ENCODE results near the gene MRNIP. TPM values are rescaled to one million over a fixed set of nuclear protein-coding genes. Genes with fewer than 3 reads are reported as not detected.
A peak's percentile ranks its signal among the peaks of the same experiment; 100 is the strongest.

The MRNIP gene
- total RNA-seq, 3 donors from 2014 or later (not counting 1 experiment from before 2014, with no cell fraction given): 19.7 to 40.2 (median 25.4) TPM

GRCh38 chr5:179906294-179906794 lies 47.7 kb upstream of the MRNIP start:
- Mint-ChIP-seq H3K36me3 (no peaks in the 10 kb centered on the region), H3K4me3 (peak overlapping the region; percentile 86), H3K27me3 (ENCODE audit: low read depth in 2 of 2) (no peaks in the 10 kb centered on the region), H3K4me1 (peaks cover 10 to 27% of the 10 kb centered on the region in 2 donors), H3K9me3 (no peaks in the 10 kb centered on the region), H3K27ac (peak overlapping the region; percentile 68 to 74)
- Histone ChIP-seq H3K4me3 (ENCODE audit: low read length) (no peak overlapping the region), H3K36me3 (ENCODE audit: control insufficient read depth, insufficient read depth, low read length) (peaks cover 14% of the 10 kb centered on the region), H3K27ac (ENCODE audit: low read length) (no peak overlapping the region), H3K4me1 (ENCODE audit: control insufficient read depth, insufficient read depth, low read length) (peaks cover 23% of the 10 kb centered on the region), H3K9me3 (ENCODE audit: control insufficient read depth, insufficient read depth, low read length) (no peaks in the 10 kb centered on the region), H3K27me3 (ENCODE audit: control insufficient read depth, insufficient read depth, low read length) (no peaks in the 10 kb centered on the region)
- TF ChIP-seq, protein P1, sequence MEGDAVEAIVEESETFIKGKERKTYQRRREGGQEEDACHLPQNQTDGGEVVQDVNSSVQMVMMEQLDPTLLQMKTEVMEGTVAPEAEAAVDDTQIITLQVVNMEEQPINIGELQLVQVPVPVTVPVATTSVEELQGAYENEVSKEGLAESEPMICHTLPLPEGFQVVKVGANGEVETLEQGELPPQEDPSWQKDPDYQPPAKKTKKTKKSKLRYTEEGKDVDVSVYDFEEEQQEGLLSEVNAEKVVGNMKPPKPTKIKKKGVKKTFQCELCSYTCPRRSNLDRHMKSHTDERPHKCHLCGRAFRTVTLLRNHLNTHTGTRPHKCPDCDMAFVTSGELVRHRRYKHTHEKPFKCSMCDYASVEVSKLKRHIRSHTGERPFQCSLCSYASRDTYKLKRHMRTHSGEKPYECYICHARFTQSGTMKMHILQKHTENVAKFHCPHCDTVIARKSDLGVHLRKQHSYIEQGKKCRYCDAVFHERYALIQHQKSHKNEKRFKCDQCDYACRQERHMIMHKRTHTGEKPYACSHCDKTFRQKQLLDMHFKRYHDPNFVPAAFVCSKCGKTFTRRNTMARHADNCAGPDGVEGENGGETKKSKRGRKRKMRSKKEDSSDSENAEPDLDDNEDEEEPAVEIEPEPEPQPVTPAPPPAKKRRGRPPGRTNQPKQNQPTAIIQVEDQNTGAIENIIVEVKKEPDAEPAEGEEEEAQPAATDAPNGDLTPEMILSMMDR (IDR thresholded peaks at IDR 0.05): no peak
- WGBS (ENCODE audit: insufficient coverage): 87% methylated on average over 24 of the region's 24 CpGs
- ATAC-seq: no peak
- DNase-seq: peak in 1 of 2 donors; percentile 17
- intact Hi-C loops (cut with micrococcal nuclease): loop anchor here (2.0 kb wide), 1 partner anchor 104 kb away; no protein-coding TSS in a partner anchor

DNA sequence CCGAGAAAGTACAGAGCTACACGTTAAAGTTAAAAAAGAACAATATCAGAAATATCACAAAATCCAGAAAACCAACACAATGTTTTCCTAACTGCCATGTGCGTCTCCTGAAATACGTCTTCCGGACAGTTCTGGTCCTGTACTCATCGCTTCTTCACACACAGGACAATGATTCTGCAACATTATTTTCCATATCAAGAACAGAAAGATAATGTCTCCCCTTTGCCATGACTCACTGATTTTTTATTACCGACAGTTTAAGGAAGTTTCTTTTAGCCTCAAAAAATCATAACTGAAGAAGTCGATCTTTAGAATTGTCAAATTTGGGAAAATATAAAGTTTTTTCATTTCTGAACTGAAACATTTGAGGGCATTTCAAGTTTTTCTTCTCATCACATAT lies 46.5 kb upstream of the MRNIP start:
- H3K27ac Mint-ChIP-seq: peak overlapping the region in 1 of 2 donors; percentile 68
- WGBS (ENCODE audit: insufficient coverage): 81% methylated on average over 8 of the region's 8 CpGs
- Histone ChIP-seq H3K4me3 (ENCODE audit: low read length) (no peak overlapping the region), H3K9me3 (ENCODE audit: control insufficient read depth, insufficient read depth, low read length) (no peaks in the 10 kb centered on the region), H3K27me3 (ENCODE audit: control insufficient read depth, insufficient read depth, low read length) (no peaks in the 10 kb centered on the region), H3K27ac (ENCODE audit: low read length) (no peak overlapping the region), H3K4me1 (ENCODE audit: control insufficient read depth, insufficient read depth, low read length) (peaks cover 23% of the 10 kb centered on the region), H3K36me3 (ENCODE audit: control insufficient read depth, insufficient read depth, low read length) (peaks cover 16% of the 10 kb centered on the region)
- DNase-seq (no peak), ATAC-seq (no peak)
- peaks cover 10 to 27% of the 10 kb centered on the region in 2 donors for H3K4me1 Mint-ChIP-seq
- H3K9me3 Mint-ChIP-seq: no peaks in the 10 kb centered on the region
- H3K27me3 Mint-ChIP-seq (ENCODE audit: low read depth in 2 of 2): no peaks in the 10 kb centered on the region
- TF ChIP-seq, protein P1 (IDR thresholded peaks at IDR 0.05): no peak
- no peak overlapping the region for H3K4me3 Mint-ChIP-seq
- intact Hi-C loops (cut with micrococcal nuclease): no loop called here
- no peaks in the 10 kb centered on the region for H3K36me3 Mint-ChIP-seq

GRCh38 chr5:179904463-179905160 lies 46.0 kb upstream of the MRNIP start:
- Histone ChIP-seq H3K36me3 (ENCODE audit: control insufficient read depth, insufficient read depth, low read length) (peaks cover 16% of the 10 kb centered on the region), H3K9me3 (ENCODE audit: control insufficient read depth, insufficient read depth, low read length) (no peaks in the 10 kb centered on the region), H3K4me1 (ENCODE audit: control insufficient read depth, insufficient read depth, low read length) (peaks cover 23% of the 10 kb centered on the region), H3K4me3 (ENCODE audit: low read length) (no peak overlapping the region), H3K27me3 (ENCODE audit: control insufficient read depth, insufficient read depth, low read length) (no peaks in the 10 kb centered on the region), H3K27ac (ENCODE audit: low read length) (no peak overlapping the region)
- ATAC-seq: no peak
- DNase-seq: no peak
- no peak overlapping the region for H3K4me3 Mint-ChIP-seq
- H3K27me3 Mint-ChIP-seq (ENCODE audit: low read depth in 2 of 2): no peaks in the 10 kb centered on the region
- no peaks in the 10 kb centered on the region for H3K9me3 Mint-ChIP-seq
- TF ChIP-seq, protein P1 (IDR thresholded peaks at IDR 0.05): no peak
- no peaks in the 10 kb centered on the region for H3K36me3 Mint-ChIP-seq
- no peak overlapping the region for H3K27ac Mint-ChIP-seq
- 96% methylated on average over 25 of the region's 25 CpGs for WGBS (ENCODE audit: insufficient coverage)
- intact Hi-C loops (cut with micrococcal nuclease): no loop called here
- H3K4me1 Mint-ChIP-seq: peaks cover 10 to 27% of the 10 kb centered on the region in 2 donors
